Breast epithelium (tissue), 4 donors: Measurements from ENCODE around the gene PTPN22. TPM values are rescaled to one million over a fixed set of nuclear protein-coding genes. Genes with fewer than 3 reads are reported as not detected.

ENCODE experiments used
- DNase-seq, 2 donors: peaks; one replicate each; pipeline ENCODE4 v3.0.0-alpha.2; 2019; ENCODE audit warnings: low spot score in 2 of 2
- H3K27ac ChIP-seq, 2 donors: fragments of 200-600 bp; sonication (generic) in 1 of 2; one replicate each; pipeline ENCODE4 v1.5.1; 2016 to 2019; ENCODE audit warnings: mild to moderate bottlenecking in 1 of 2
- H3K27me3 ChIP-seq, 2 donors: fragments of 200-600 bp; sonication (generic) in 1 of 2; one replicate each; pipeline versions ENCODE4 v1.5.1 to v1.6.0; 2017 to 2019; ENCODE audit warnings: control low read depth in 1 of 2, mild to moderate bottlenecking in 1 of 2
- H3K36me3 ChIP-seq: fragments of 200-600 bp; one replicate; pipeline ENCODE4 v1.5.1; 2019
- H3K4me1 ChIP-seq, 2 donors: fragments of 200-600 bp; sonication (generic); one replicate each; pipeline ENCODE4 v1.5.1; 2016 to 2019; ENCODE audit warnings: control low read depth in 1 of 2
- H3K4me3 ChIP-seq, 3 donors: fragments of 200-600 bp; sonication (generic); 1 replicate in 2 of 3; 2 replicates in 1 of 3; pipeline ENCODE4 v1.5.1; 2016 to 2019; ENCODE audit warnings: mild to moderate bottlenecking in 3 of 3, moderate library complexity in 2 of 3
- H3K9me3 ChIP-seq, 2 donors: fragments of 200-600 bp; sonication (generic) in 1 of 2; one replicate each; pipeline ENCODE4 v1.5.1; 2016 to 2019; ENCODE audit warnings: control low read depth in 1 of 2
- POLR2A ChIP-seq: fragments of 450-650 bp; IDR thresholded peaks from one replicate; pipeline ENCODE4 v1.6.1; 2016; ENCODE audit warnings: antibody characterized with exemption, mild to moderate bottlenecking, moderate library complexity
- POLR2AphosphoS5 ChIP-seq, 3 donors: sonication (generic); formaldehyde crosslinking; IDR thresholded peaks; one replicate each; pipeline ENCODE4 v1.6.1; 2017; ENCODE audit warnings: antibody characterized with exemption in 3 of 3
- intact Hi-C: fragments of 100-400 bp; cut with DNase I; formaldehyde crosslinking; loops from one replicate; pipeline ENCODE4 v1.15.1; 2023; ENCODE audit warnings: low total_unique reads
- total RNA-seq, 3 donors: library from RNA; depleted of rRNA; stranded (reverse); fragments of >200 nt; gene quantifications; one replicate each; pipeline ENCODE4 v1.1.0, GENCODE V29; 2016
- TF ChIP-seq, protein P1 (sequence below), 3 donors: fragments of 450-650 bp; IDR thresholded peaks; one replicate each; pipeline ENCODE4 v1.5.1; 2016 to 2017; ENCODE audit warnings: antibody characterized with exemption in 3 of 3, mild to moderate bottlenecking in 3 of 3, moderate library complexity in 3 of 3

Gene PTPN22
- total RNA-seq, 3 donors from 2014 or later: 3.4 to 7.2 (median 3.6) TPM

DNA sequence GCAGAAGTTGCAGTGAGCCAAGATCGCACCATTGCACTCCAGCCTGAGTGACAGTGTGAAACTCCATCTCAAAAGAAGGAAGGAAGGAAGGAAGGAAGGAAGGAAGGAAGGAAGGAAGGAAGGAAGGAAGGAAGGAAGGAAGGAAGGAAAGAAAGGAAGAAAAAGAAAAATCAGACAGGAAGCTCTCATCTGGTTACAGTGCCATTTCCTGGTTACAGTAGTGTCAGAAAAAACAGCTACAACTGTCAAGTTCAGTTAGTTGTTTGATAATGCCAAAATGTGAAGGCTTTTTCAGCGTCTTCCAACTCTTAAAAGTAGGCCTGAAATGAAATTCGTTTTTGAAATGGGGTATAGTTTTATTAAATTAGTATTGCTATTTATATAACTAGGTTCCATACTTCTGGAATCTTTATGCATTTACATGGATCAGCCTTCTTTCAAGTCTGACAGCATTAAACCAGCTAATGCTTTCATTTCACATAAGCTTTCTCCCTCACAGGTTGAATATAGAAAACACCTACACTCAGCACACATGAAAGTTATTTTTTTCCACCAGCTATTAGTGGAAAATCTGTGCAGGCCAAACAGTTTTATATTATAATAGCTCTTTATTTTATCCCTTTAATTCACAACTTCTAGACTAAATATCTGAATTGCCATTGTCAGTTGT, 21.2 kb downstream of the PTPN22 start:
- DNase-seq: no peak
- intact Hi-C loops: loop anchor here (5.0 kb wide), 1 partner anchor 507 kb away; no protein-coding TSS in a partner anchor
- no peaks in the 10 kb centered on the region for H3K27me3 ChIP-seq
- H3K4me1 ChIP-seq: no peaks in the 10 kb centered on the region
- no peaks in the 10 kb centered on the region for H3K9me3 ChIP-seq
- TF ChIP-seq POLR2AphosphoS5 (IDR thresholded peaks at IDR 0.05): no peak
- TF ChIP-seq POLR2A: no peak
- TF ChIP-seq, protein P1, sequence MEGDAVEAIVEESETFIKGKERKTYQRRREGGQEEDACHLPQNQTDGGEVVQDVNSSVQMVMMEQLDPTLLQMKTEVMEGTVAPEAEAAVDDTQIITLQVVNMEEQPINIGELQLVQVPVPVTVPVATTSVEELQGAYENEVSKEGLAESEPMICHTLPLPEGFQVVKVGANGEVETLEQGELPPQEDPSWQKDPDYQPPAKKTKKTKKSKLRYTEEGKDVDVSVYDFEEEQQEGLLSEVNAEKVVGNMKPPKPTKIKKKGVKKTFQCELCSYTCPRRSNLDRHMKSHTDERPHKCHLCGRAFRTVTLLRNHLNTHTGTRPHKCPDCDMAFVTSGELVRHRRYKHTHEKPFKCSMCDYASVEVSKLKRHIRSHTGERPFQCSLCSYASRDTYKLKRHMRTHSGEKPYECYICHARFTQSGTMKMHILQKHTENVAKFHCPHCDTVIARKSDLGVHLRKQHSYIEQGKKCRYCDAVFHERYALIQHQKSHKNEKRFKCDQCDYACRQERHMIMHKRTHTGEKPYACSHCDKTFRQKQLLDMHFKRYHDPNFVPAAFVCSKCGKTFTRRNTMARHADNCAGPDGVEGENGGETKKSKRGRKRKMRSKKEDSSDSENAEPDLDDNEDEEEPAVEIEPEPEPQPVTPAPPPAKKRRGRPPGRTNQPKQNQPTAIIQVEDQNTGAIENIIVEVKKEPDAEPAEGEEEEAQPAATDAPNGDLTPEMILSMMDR (IDR thresholded peaks at IDR 0.05): no peak
- H3K36me3 ChIP-seq: no peaks in the 10 kb centered on the region
- no peak overlapping the region for H3K27ac ChIP-seq
- no peak overlapping the region for H3K4me3 ChIP-seq

DNA sequence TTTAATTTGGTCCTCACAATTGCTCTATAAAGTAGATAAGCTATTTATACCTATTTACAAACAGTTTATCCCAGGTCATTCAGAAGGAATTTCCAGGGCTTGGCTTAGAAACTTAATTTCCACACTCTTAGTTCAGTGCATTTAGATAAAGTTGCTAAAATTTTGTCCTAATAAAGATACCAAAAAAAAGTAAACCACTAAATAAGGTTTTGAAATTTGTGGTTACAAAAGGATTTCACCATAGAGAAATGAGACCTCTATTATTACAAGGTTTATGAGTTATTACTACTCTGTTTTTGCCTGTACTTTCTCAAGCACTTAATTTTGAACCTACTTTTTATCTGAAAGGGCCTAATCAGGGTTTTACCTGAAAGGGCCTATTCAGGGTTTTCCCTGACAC, 22.4 kb downstream of the PTPN22 start:
- TF ChIP-seq POLR2AphosphoS5 (IDR thresholded peaks at IDR 0.05) (no peak), POLR2A (no peak)
- TF ChIP-seq, protein P1 (IDR thresholded peaks at IDR 0.05): no peak
- DNase-seq: no peak
- Histone ChIP-seq H3K9me3 (no peaks in the 10 kb centered on the region), H3K4me3 (no peak overlapping the region), H3K4me1 (no peaks in the 10 kb centered on the region), H3K36me3 (no peaks in the 10 kb centered on the region), H3K27me3 (no peaks in the 10 kb centered on the region), H3K27ac (no peak overlapping the region)
- intact Hi-C loops: no loop called here

DNA sequence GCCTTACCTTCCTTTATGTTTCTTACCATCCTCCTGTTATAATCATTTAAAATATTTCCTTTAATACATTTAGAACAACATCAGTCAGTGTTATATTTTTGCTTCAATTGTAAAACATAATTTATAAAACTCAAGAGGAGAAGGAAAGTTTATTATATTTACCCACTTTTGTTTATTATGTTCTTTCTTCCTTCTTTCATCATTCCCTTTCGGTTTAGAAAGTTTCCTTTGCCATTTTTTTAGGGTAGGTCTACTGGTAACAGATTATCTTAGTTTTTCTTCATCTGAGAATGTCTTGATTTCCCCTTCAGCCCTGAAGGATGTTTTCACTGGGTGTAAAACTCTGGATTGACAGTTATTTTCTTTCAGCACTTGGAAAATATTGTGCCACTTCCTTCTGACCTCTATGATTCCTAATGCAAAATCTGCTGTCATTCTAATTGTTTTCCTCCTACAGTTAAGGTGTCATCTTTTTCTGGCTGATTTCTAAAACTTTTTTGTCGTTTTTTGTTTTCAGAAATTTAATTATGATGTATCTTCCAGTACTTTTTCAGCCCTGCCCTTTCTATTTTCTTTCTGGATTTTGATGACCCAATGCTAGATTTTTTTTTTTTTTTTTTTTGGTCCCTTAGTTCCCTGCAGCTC, 25.0 kb downstream of the PTPN22 start:
- TF ChIP-seq POLR2AphosphoS5 (IDR thresholded peaks at IDR 0.05) (no peak), POLR2A (no peak)
- TF ChIP-seq, protein P1 (IDR thresholded peaks at IDR 0.05): no peak
- no peak overlapping the region for H3K4me3 ChIP-seq
- no peak for DNase-seq
- no peaks in the 10 kb centered on the region for H3K27me3 ChIP-seq
- H3K36me3 ChIP-seq: no peaks in the 10 kb centered on the region
- no peaks in the 10 kb centered on the region for H3K9me3 ChIP-seq
- intact Hi-C loops: no loop called here
- no peak overlapping the region for H3K27ac ChIP-seq
- H3K4me1 ChIP-seq: no peaks in the 10 kb centered on the region

DNA sequence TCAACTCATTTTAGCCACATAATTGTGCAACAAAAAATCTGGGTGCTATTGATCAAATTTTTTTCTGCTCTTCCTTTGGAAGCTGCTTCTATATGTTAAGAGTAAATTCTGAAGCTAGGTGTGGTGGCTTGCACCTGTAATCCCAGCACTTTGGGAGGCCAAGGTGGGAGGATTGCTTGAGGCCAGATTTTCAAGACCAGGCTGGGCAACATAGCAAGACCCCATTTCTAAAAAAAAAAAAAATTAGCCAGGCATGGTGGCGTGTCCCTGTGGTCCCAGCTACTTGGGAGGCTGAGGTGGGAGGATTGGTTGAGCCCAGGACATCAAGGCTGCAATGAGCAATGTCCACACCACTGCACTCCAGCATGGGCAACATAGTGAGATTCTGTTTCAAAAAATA, 35.0 kb downstream of the PTPN22 start:
- no peak for TF ChIP-seq POLR2AphosphoS5 (IDR thresholded peaks at IDR 0.05)
- no peak for TF ChIP-seq POLR2A
- TF ChIP-seq, protein P1 (IDR thresholded peaks at IDR 0.05): no peak
- intact Hi-C loops: no loop called here

DNA sequence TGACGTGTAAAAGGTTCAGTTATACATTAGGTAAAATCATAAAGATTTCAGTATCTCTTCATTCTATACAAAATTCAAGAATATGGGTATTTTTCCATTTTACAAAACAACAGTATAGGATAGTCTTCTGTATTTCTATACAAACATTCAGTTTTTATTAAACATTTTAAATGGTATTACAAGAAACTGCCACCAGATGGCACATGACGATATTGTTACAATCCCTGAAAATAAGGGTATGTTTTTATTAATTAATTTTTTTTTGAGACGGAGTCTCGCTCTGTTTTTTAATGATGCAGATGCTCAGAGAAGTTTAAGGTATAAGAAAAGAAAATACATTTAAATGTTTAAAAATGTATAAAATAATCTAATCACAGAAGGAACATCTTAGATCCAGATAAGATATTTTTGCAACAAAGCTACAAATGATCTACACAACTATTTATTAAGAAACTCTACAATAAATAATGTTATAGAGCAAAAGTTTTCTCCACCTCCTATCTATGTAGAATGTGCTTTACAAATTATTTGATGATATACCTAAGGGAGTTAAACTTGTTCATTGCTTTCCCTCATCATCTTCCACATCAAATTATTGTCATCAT, 35.7 kb downstream of the PTPN22 start:
- intact Hi-C loops: no loop called here
- Histone ChIP-seq H3K4me3 (no peak overlapping the region), H3K27me3 (no peaks in the 10 kb centered on the region), H3K27ac (no peak overlapping the region), H3K4me1 (no peaks in the 10 kb centered on the region), H3K36me3 (no peaks in the 10 kb centered on the region), H3K9me3 (no peaks in the 10 kb centered on the region)
- DNase-seq: no peak
- TF ChIP-seq, protein P1 (IDR thresholded peaks at IDR 0.05): peak; percentile 15 to 57 (median 55)
- TF ChIP-seq POLR2A (no peak), POLR2AphosphoS5 (IDR thresholded peaks at IDR 0.05) (no peak)

More for the DNA sequence above, 35.0 kb downstream of the PTPN22 start:
- Histone ChIP-seq H3K9me3 (no peaks in the 10 kb centered on the region), H3K36me3 (no peaks in the 10 kb centered on the region), H3K4me1 (no peaks in the 10 kb centered on the region), H3K27me3 (no peaks in the 10 kb centered on the region), H3K4me3 (no peak overlapping the region), H3K27ac (no peak overlapping the region)
- no peak for DNase-seq
